ENCODE results near the gene MOB4. TPM values are rescaled to one million over a fixed set of nuclear protein-coding genes. Genes with fewer than 3 reads are reported as not detected.
"Not testable (repeated sequence)": the region's sequence is repeated elsewhere in the genome, so short reads cannot be mapped to it uniquely, and the experiment has no call there.

Gene MOB4
- total RNA-seq: 10 to 100 TPM; 19.8 to 21.7 TPM

- Mint-ChIP-seq H3K4me1 (peaks cover 30% of the 10 kb centered on the region), H3K4me3 (peak within 1 kb of the TSS; percentile 97), H3K36me3 (peaks cover 28% of the 10 kb centered on the region), H3K27ac (peak within 1 kb of the TSS; percentile 92), H3K27me3 (no peaks in the 10 kb centered on the region), H3K9me3 (peaks cover 4% of the 10 kb centered on the region)
- DNase-seq: peak; percentile 96
Observed at GRCh38 chr2:197515739-197516392, at the start of gene MOB4. MOB4 (plus strand) TSS chr2:197516066; CDS start chr2:197516087, 21 bp downstream.

GRCh38 chr2:197472166-197472565, 43.7 kb upstream of the MOB4 start:
- Mint-ChIP-seq H3K9me3 (no peaks in the 10 kb centered on the region), H3K36me3 (peaks cover 14% of the 10 kb centered on the region), H3K27ac (no peak overlapping the region), H3K4me3 (no peak overlapping the region), H3K4me1 (no peaks in the 10 kb centered on the region), H3K27me3 (no peaks in the 10 kb centered on the region)
- DNase-seq: no peak

- Mint-ChIP-seq H3K27me3 (no peaks in the 10 kb centered on the region), H3K27ac (no peak overlapping the region), H3K4me1 (no peaks in the 10 kb centered on the region), H3K9me3 (peaks cover 2% of the 10 kb centered on the region), H3K4me3 (no peak overlapping the region), H3K36me3 (peaks cover 35% of the 10 kb centered on the region)
- no peak for DNase-seq
Observed at GRCh38 chr2:197477797-197478196, 38.1 kb upstream of the MOB4 start.

GRCh38 chr2:197480165-197481036, 35.5 kb upstream of the MOB4 start:
- H3K9me3 Mint-ChIP-seq: peaks cover 13% of the 10 kb centered on the region
- H3K36me3 Mint-ChIP-seq: peaks cover 57% of the 10 kb centered on the region
- no peak overlapping the region for H3K27ac Mint-ChIP-seq
- no peak for DNase-seq
- H3K4me1 Mint-ChIP-seq: peaks cover 1% of the 10 kb centered on the region
- no peaks in the 10 kb centered on the region for H3K27me3 Mint-ChIP-seq
- no peak overlapping the region for H3K4me3 Mint-ChIP-seq

- H3K27me3 Mint-ChIP-seq, DNase-seq, H3K4me1 Mint-ChIP-seq, H3K4me3 Mint-ChIP-seq: not testable (repeated sequence)
- Mint-ChIP-seq H3K27ac (peak overlapping the region; percentile 25), H3K9me3 (peaks cover 19% of the 10 kb centered on the region), H3K36me3 (peaks cover 80% of the 10 kb centered on the region)
Observed at GRCh38 chr2:197484248-197484647, 31.6 kb upstream of the MOB4 start.

- Mint-ChIP-seq H3K27ac (peak overlapping the region; percentile 66), H3K4me1 (peaks cover 18% of the 10 kb centered on the region), H3K9me3 (peaks cover 19% of the 10 kb centered on the region), H3K27me3 (no peaks in the 10 kb centered on the region), H3K36me3 (peaks cover 83% of the 10 kb centered on the region), H3K4me3 (no peak overlapping the region)
- DNase-seq: no peak
Observed at GRCh38 chr2:197486175-197486574, 29.7 kb upstream of the MOB4 start.

- H3K27me3 Mint-ChIP-seq: no peaks in the 10 kb centered on the region
- H3K36me3 Mint-ChIP-seq: peaks cover 87% of the 10 kb centered on the region
- H3K4me1 Mint-ChIP-seq: peaks cover 21% of the 10 kb centered on the region
- no peak for DNase-seq
- peaks cover 16% of the 10 kb centered on the region for H3K9me3 Mint-ChIP-seq
- H3K27ac Mint-ChIP-seq: no peak overlapping the region
- no peak overlapping the region for H3K4me3 Mint-ChIP-seq
Observed at GRCh38 chr2:197487385-197487784, 28.5 kb upstream of the MOB4 start.

GRCh38 chr2:197495433-197496134, 20.3 kb upstream of the MOB4 start:
- Mint-ChIP-seq H3K36me3 (peaks cover 75% of the 10 kb centered on the region), H3K4me3 (peak overlapping the region; percentile 96), H3K9me3 (no peaks in the 10 kb centered on the region), H3K27ac (peak overlapping the region; percentile 99), H3K27me3 (no peaks in the 10 kb centered on the region), H3K4me1 (peaks cover 44% of the 10 kb centered on the region)
- no peak for DNase-seq

- peaks cover 77% of the 10 kb centered on the region for H3K36me3 Mint-ChIP-seq
- peaks cover 39% of the 10 kb centered on the region for H3K4me1 Mint-ChIP-seq
- no peaks in the 10 kb centered on the region for H3K9me3 Mint-ChIP-seq
- H3K27me3 Mint-ChIP-seq: no peaks in the 10 kb centered on the region
- peak overlapping the region; percentile 96 for H3K4me3 Mint-ChIP-seq
- H3K27ac Mint-ChIP-seq: peak overlapping the region; percentile 99
- no peak for DNase-seq
Observed at GRCh38 chr2:197496695-197497094, 19.2 kb upstream of the MOB4 start.

GRCh38 chr2:197497326-197497725, 18.5 kb upstream of the MOB4 start:
- H3K27me3 Mint-ChIP-seq: no peaks in the 10 kb centered on the region
- H3K27ac Mint-ChIP-seq: peak overlapping the region; percentile 99

GRCh38 chr2:197498235-197498936, 17.5 kb upstream of the MOB4 start:
- Mint-ChIP-seq H3K9me3 (no peaks in the 10 kb centered on the region), H3K27me3 (no peaks in the 10 kb centered on the region), H3K4me3 (peak overlapping the region; percentile 96), H3K27ac (peak overlapping the region; percentile 99), H3K36me3 (peaks cover 80% of the 10 kb centered on the region), H3K4me1 (peaks cover 45% of the 10 kb centered on the region)
- no peak for DNase-seq

More at GRCh38 chr2:197497326-197497725, 18.5 kb upstream of the MOB4 start:
- Mint-ChIP-seq H3K4me1 (peaks cover 42% of the 10 kb centered on the region), H3K36me3 (peaks cover 80% of the 10 kb centered on the region), H3K4me3 (peak overlapping the region; percentile 96), H3K9me3 (no peaks in the 10 kb centered on the region)
- DNase-seq: no peak

- Mint-ChIP-seq H3K27ac (peak overlapping the region; percentile 99), H3K9me3 (no peaks in the 10 kb centered on the region), H3K36me3 (peaks cover 83% of the 10 kb centered on the region), H3K27me3 (no peaks in the 10 kb centered on the region), H3K4me1 (peaks cover 50% of the 10 kb centered on the region), H3K4me3 (peak overlapping the region; percentile 96)
- peak; percentile 61 for DNase-seq
Observed at GRCh38 chr2:197498937-197499593, 16.8 kb upstream of the MOB4 start.

- H3K4me3 Mint-ChIP-seq: peak within 1 kb of the TSS; percentile 96
- DNase-seq: peak; percentile 99
- H3K27me3 Mint-ChIP-seq: no peaks in the 10 kb centered on the region
- H3K36me3 Mint-ChIP-seq: peaks cover 81% of the 10 kb centered on the region
- H3K4me1 Mint-ChIP-seq: peaks cover 50% of the 10 kb centered on the region
- H3K27ac Mint-ChIP-seq: peak within 1 kb of the TSS; percentile 99
- H3K9me3 Mint-ChIP-seq: no peaks in the 10 kb centered on the region
Observed at GRCh38 chr2:197499594-197500502, 16.0 kb upstream of the MOB4 start, which contains the start of the genes HSPD1 and HSPE1. HSPD1 (minus strand) TSS chr2:197499840; CDS start chr2:197498848, 992 bp downstream. HSPE1 (plus strand) TSS chr2:197500379; CDS start chr2:197500437, 58 bp downstream.

Measured in activated naive CD8-positive, alpha-beta T cell treated with anti-CD3 and anti-CD28 coated beads for 36 hours (primary cell).